ENCODE data around the gene LRRIQ4. TPM values are rescaled to one million over a fixed set of nuclear protein-coding genes. Genes with fewer than 3 reads are reported as not detected.

LRRIQ4 gene
- total RNA-seq, 1 experiment from 2014 or later, result 1.3 TPM

DNA sequence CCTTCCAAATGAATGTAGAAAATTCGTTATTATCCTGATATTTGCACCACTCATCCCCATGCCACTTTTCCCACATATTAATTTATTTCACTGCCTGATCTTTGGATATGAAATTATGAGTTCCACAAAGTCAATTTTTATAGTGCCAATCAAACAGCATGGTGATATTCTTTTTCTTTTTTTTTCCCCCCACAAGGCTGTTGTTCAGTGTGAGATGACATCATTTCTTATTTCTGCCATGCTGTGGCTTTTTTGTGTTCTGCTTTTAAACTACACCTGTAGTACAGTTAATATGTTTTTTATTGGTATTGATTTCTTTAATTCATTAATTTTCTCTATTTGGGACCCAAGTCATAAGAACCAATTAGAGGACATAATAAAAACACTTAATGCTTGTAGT lies 24.9 kb upstream of the LRRIQ4 start:
- TF ChIP-seq EZH2 (IDR thresholded peaks at IDR 0.05; ENCODE audit: low read depth), result no peak
- TF ChIP-seq, protein P1, sequence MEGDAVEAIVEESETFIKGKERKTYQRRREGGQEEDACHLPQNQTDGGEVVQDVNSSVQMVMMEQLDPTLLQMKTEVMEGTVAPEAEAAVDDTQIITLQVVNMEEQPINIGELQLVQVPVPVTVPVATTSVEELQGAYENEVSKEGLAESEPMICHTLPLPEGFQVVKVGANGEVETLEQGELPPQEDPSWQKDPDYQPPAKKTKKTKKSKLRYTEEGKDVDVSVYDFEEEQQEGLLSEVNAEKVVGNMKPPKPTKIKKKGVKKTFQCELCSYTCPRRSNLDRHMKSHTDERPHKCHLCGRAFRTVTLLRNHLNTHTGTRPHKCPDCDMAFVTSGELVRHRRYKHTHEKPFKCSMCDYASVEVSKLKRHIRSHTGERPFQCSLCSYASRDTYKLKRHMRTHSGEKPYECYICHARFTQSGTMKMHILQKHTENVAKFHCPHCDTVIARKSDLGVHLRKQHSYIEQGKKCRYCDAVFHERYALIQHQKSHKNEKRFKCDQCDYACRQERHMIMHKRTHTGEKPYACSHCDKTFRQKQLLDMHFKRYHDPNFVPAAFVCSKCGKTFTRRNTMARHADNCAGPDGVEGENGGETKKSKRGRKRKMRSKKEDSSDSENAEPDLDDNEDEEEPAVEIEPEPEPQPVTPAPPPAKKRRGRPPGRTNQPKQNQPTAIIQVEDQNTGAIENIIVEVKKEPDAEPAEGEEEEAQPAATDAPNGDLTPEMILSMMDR (conservative IDR thresholded peaks at IDR 0.05), result no peak
- Histone ChIP-seq H3K4me3 (no peak overlapping the region), H3K27me3 (ENCODE audit: insufficient read depth, low read depth) (no peaks in the 10 kb centered on the region), H3K36me3 (ENCODE audit: low read depth) (peaks cover 56% of the 10 kb centered on the region), H3F3A (ENCODE audit: insufficient read depth, low read depth) (peaks cover 5% of the 10 kb centered on the region; the same call in 1 of the 2 replicates), H3K9me2 (ENCODE audit: insufficient read depth) (no peaks in the 10 kb centered on the region), H2AFZ (no peak overlapping the region), H3K4me1 (replicated peaks; ENCODE audit: insufficient read depth) (no peaks in the 10 kb centered on the region), H3K27ac (no peak overlapping the region), H3K4me2 (no peak overlapping the region), H4K20me1 (ENCODE audit: insufficient read depth) (0 out of 2 replicates have a peak, but pooled peaks cover 3% of the 10 kb centered on the region), H3K9me3 (ENCODE audit: insufficient read depth, low read depth) (no peaks in the 10 kb centered on the region), H3K79me2 (ENCODE audit: low read depth) (no peaks in the 10 kb centered on the region)
- POLR2A ChIA-PET (ENCODE audit: unreplicated experiment), result no interaction called here
- BruUV-seq (replicated peaks), result no TSS peak
- CTCF ChIA-PET, result no interaction called here
- intact Hi-C loops (cut with micrococcal nuclease; ENCODE audit: unreplicated experiment), result no loop called here
- no peak for DNase-seq

DNA sequence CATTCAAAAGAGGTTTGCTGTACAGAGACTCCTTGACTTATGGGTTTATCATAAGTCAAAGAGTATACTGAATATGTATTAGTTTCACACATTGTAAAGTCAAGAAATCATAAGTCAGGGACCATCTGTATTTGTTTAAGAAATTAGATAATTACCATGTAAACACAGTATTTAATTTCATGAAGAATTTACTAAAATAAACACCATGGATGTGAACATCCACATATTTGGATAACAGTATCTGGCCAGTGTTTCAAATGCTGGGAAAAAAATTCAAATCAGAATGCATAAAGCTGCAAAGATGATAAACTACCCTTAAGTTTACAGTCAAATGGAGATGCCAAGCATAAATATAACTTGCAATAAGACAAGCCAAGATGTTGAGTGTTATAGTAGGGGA lies 22.5 kb upstream of the LRRIQ4 start:
- TF ChIP-seq EZH2 (IDR thresholded peaks at IDR 0.05; ENCODE audit: low read depth), result no peak
- TF ChIP-seq, protein P1 (conservative IDR thresholded peaks at IDR 0.05), result no peak
- Histone ChIP-seq H3K9me3 (ENCODE audit: insufficient read depth, low read depth) (no peaks in the 10 kb centered on the region), H2AFZ (no peak overlapping the region), H3K4me1 (replicated peaks; ENCODE audit: insufficient read depth) (no peaks in the 10 kb centered on the region), H3K4me2 (no peak overlapping the region), H4K20me1 (ENCODE audit: insufficient read depth) (no peaks in the 10 kb centered on the region), H3F3A (ENCODE audit: insufficient read depth, low read depth) (no peaks in the 10 kb centered on the region), H3K4me3 (no peak overlapping the region), H3K79me2 (ENCODE audit: low read depth) (no peaks in the 10 kb centered on the region), H3K27ac (no peak overlapping the region), H3K9me2 (ENCODE audit: insufficient read depth) (no peaks in the 10 kb centered on the region), H3K27me3 (ENCODE audit: insufficient read depth, low read depth) (no peaks in the 10 kb centered on the region), H3K36me3 (ENCODE audit: low read depth) (peaks cover 37% of the 10 kb centered on the region)
- intact Hi-C loops (cut with micrococcal nuclease; ENCODE audit: unreplicated experiment), result no loop called here
- POLR2A ChIA-PET (ENCODE audit: unreplicated experiment), result no interaction called here
- CTCF ChIA-PET, result no interaction called here
- BruUV-seq (replicated peaks), result no TSS peak
- DNase-seq, result no peak

DNA sequence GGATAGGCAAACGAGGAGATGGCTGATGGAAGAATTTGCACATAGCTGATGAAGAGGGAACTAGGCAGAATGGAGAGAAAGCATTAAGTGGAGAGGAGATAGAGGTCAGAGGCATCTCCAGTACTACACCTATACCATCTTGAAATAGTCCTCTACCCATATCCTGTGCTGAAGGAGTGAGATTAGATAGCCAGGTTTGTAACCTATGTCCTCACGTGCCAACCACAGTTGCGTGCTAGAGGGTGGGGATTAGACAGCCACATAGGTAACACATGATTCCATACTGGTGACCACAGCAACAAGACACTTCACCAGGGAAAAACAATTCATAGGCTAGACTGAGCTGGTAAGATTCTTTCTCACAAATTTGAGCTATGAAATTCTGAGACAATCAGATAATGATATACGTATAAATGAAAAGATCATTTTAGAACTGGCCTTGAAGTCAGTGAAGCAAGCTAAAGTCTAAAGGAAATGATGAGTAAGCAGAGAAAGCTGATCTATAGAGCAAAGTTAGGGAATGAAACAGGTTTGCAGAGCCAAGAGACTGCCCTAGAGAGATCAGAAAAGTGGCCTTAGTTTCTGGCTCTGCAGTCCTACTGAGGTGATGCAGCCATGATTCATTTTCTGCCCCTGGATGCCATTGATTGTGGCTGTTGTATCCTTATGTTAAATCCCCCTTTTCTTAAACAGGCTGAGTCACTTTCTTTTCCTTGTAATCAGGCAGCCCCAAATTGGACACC lies 21.8 kb upstream of the LRRIQ4 start:
- TF ChIP-seq, protein P1 (conservative IDR thresholded peaks at IDR 0.05), result no peak
- TF ChIP-seq EZH2 (IDR thresholded peaks at IDR 0.05; ENCODE audit: low read depth), result no peak
- TSS peak; percentile 10 for BruUV-seq (replicated peaks)
- no peak overlapping the region for H2AFZ ChIP-seq
- no peaks in the 10 kb centered on the region for H3K9me3 ChIP-seq (ENCODE audit: insufficient read depth, low read depth)
- no peak overlapping the region for H3K4me2 ChIP-seq
- ChIA-PET POLR2A (ENCODE audit: unreplicated experiment) (no interaction called here), CTCF (no interaction called here)
- H3K27me3 ChIP-seq (ENCODE audit: insufficient read depth, low read depth), result no peaks in the 10 kb centered on the region
- H3K4me1 ChIP-seq (replicated peaks; ENCODE audit: insufficient read depth), result no peaks in the 10 kb centered on the region
- no peaks in the 10 kb centered on the region for H3F3A ChIP-seq (ENCODE audit: insufficient read depth, low read depth)
- no peaks in the 10 kb centered on the region for H3K9me2 ChIP-seq (ENCODE audit: insufficient read depth)
- no peak overlapping the region for H3K4me3 ChIP-seq
- no peaks in the 10 kb centered on the region for H3K79me2 ChIP-seq (ENCODE audit: low read depth)
- H4K20me1 ChIP-seq (ENCODE audit: insufficient read depth), result no peaks in the 10 kb centered on the region
- no peak for DNase-seq
- H3K36me3 ChIP-seq (ENCODE audit: low read depth), result peaks cover 30% of the 10 kb centered on the region
- intact Hi-C loops (cut with micrococcal nuclease; ENCODE audit: unreplicated experiment), result no loop called here
- H3K27ac ChIP-seq, result no peak overlapping the region

All from PC-9 (cell line).